Germinal center (tissue), 1 donor: ENCODE results near the gene CHRNB2.

Experiments used
- DNase-seq: peaks from one replicate; pipeline ENCODE4 v3.0.0; 2012; ENCODE audit warnings: mixed read lengths, low spot score

The CHRNB2 gene

GRCh38 chr1:154552036-154552435 lies 15.5 kb upstream of the CHRNB2 start:
- no peak for DNase-seq

- no peak for DNase-seq
Measured at GRCh38 chr1:154553056-154554030, 14.2 kb upstream of the CHRNB2 start.

- no peak for DNase-seq
Measured at GRCh38 chr1:154556422-154556821, 11.2 kb upstream of the CHRNB2 start.

- DNase-seq = no peak
Measured at GRCh38 chr1:154557248-154557938, 10.2 kb upstream of the CHRNB2 start.

- DNase-seq = peak; percentile 27
Measured at GRCh38 chr1:154557939-154558719, 9.4 kb upstream of the CHRNB2 start, which contains the start of gene UBE2Q1. UBE2Q1 (minus strand) TSS chr1:154558662; CDS start chr1:154558553, 109 bp downstream.

GRCh38 chr1:154558720-154559465 lies 8.7 kb upstream of the CHRNB2 start:
- peak; percentile 95 for DNase-seq

GRCh38 chr1:154559466-154560044 lies 8.0 kb upstream of the CHRNB2 start:
- peak; percentile 76 for DNase-seq

- DNase-seq = no peak
Measured at GRCh38 chr1:154565876-154566275, 1.7 kb upstream of the CHRNB2 start.

- DNase-seq = no peak
Measured at GRCh38 chr1:154568157-154568815, 708 bp downstream of the CHRNB2 start.

GRCh38 chr1:154571244-154571963 lies 3.8 kb downstream of the CHRNB2 start:
- no peak for DNase-seq

- no peak for DNase-seq
Measured at GRCh38 chr1:154571964-154572288, 4.3 kb downstream of the CHRNB2 start.

GRCh38 chr1:154572468-154573167 lies 5.0 kb downstream of the CHRNB2 start:
- no peak for DNase-seq

GRCh38 chr1:154573168-154573510 lies 5.6 kb downstream of the CHRNB2 start:
- no peak for DNase-seq

- peak; percentile 56 for DNase-seq
Measured at GRCh38 chr1:154574716-154575115, 7.1 kb downstream of the CHRNB2 start.

GRCh38 chr1:154575147-154575927 lies 7.8 kb downstream of the CHRNB2 start:
- no peak for DNase-seq

- no peak for DNase-seq
Measured at GRCh38 chr1:154575951-154576566, 8.5 kb downstream of the CHRNB2 start.

- no peak for DNase-seq
Measured at GRCh38 chr1:154577346-154578057, 9.9 kb downstream of the CHRNB2 start.

GRCh38 chr1:154578058-154578418 lies 10.5 kb downstream of the CHRNB2 start:
- DNase-seq = no peak
